Mesenteric fat pad (tissue), 1 donor: ENCODE results near the gene EFCAB11. TPM values are rescaled to one million over a fixed set of nuclear protein-coding genes. Genes with fewer than 3 reads are reported as not detected.

Experiments
- DNase-seq: peaks from one replicate; pipeline ENCODE4 v3.0.0-alpha.2; 2020; ENCODE audit warnings: low spot score
- long read RNA-seq: library from polyadenylated mRNA; unstranded; transcript quantifications from one replicate; pipeline ENCODE4 v2.0.0, GENCODE V29; 2020
- total RNA-seq: library from RNA; stranded (reverse); fragmentation: NEBNext Ultra II Directional; extraction: Animal tissue kit (Norgen Biotek cat#: 25700); gene quantifications from one replicate; pipeline ENCODE4 v1.2.1, GENCODE V29; 2021
- donor health status: DM: yes; HTN: yes; CAD: no.

Gene EFCAB11, protein sequence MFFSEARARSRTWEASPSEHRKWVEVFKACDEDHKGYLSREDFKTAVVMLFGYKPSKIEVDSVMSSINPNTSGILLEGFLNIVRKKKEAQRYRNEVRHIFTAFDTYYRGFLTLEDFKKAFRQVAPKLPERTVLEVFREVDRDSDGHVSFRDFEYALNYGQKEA
- 6.1 TPM for total RNA-seq
- long read RNA-seq, transcript EFCAB11-201 (6 exons, 3,095 nt): major isoform, 6 of 11 reads
- long read RNA-seq, partial matches to known transcripts: 0 of 11 reads
- long read RNA-seq, other reads (novel, unspliced or antisense): 3 of 11 reads

DNA sequence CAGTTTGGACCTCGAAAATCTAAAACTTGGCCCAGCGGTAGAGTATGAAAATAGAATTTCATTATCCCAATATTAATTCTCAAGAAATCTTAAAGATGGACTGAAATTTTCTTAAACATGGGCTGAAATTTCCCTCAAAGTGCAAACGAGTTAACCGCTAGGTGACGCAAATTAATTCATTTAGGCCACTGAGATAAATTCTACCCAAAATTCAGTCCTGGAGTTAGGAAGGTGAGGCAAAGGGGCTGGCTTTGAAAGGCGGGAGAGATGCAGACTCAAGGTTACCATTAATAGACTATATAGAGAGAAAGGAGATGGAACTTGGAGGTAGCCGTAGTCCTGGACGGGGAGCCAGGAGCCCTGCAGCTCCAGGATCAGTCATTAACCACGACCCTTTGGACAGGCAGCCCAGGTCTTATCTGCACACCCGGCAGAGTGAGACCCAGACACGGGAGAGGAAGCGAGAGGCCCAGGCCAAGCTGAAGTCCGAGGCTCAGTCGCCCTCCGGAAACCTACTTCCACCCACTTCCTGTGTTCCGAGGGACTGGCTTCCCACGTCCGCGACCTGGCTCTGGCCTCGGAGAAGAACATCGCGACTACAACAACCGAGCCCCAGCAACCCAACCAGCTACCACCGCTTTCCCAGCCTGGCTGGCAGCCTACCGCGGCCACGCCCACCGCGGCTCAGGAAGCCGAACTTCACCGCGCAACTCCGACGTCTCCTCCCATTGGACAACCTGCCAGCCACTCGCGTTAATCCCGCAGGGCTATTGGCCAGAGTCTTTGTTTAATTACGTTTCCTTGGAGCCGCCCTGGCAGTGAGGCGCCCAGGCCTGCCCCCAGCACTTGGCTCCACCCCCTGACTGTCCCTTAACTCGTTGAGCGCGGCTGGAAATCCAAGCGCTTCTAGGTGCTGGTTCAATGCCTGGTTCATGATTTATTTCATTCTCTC is at the start of gene EFCAB11:
TSS of gene EFCAB11 (minus strand) at position 661 of the 952 bp plus-strand sequence. CDS start at position 591, 70 bp downstream.
- peak; percentile 97 for DNase-seq

DNA sequence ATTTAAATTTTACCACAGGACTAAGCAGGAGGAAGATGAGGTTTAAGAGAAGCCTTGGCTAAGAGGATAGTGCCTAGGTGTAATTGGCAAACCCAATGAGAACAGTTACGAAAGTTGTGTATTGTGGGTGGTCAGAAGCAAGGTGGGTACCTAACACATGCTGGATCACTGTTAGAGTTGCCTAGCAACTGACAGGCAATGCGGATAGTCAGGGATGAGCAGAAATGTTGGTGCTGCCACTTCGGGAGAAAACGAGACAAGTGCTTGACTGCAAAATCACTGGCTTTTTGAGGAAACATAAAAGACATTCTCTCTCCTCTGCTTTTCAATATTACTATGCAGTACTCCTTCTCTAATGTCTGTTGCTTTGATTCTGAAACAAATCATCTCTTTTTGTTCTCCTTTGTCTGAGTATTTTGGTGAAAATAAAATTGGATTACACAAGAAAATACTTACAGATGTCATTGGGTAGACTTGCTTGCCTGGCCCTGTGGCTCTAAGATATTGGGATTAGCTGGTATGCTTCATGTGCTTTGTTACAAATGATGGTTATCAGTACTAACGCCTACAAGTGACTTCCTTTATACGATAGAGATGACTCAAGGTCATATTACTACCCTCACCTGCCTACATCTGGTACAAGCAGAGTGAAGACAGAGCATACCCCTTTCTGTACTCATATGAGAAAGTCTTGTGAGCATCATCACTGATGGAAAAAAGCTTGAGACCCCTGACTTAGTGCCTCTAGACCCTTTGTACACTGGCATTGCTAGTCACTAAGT is 49.2 kb upstream of the EFCAB11 start:
- DNase-seq: no peak

DNA sequence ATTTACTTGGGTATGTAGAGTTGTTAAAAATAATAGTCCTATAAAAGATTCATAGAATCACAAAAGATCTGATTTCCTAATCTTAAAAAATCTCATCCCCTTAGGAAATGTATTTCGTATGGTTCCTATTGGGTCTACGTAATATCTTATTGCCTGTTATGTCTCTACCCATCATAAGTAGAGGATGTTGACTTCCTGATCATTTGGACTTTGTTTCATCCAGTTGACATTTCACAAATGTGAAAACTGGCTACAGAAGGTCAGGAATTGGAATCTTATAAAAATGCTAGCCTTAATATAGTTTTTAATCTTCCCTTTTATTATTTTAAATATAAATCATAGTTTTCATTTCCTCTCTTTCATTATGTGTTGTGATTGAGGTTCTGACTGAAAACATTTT is 46.4 kb upstream of the EFCAB11 start:
- DNase-seq: no peak

DNA sequence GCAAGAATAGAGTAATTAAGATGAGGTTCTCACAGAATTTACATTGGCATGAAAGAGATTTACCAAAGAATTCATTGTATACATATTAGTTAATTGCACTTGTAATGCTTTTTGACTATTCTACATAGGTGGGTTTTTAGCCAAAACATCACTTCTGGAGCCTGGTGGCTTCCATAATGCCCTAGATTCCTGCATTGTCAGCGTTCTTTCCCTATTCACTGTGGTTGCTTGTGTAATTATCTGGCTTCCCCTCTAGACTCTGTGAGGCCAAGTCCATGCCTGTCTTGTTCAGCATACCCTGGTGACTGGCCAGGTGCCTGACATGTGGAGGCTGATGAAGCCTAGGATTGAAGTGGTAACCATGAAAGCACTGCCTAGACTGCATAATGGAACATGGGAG is 42.4 kb upstream of the EFCAB11 start:
- DNase-seq: no peak

DNA sequence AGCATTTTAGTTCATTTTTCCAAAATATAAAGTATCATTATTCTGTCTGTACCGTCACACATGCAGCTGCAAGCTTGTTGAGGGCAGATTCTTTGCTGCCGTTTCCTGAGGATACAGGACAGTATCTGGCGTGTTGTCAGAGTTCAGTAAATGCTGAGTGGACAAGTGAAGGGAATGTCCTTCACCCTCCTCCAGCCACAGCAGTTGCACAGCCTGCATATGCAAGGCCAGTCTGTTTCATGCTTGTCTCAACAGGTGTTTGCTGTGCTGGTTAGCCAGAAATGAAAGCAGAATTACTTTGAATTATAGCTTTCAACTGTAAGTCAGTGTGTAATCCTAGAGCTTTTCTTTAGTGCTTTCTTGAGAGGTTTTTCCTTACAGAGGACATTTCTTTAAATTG is 37.7 kb upstream of the EFCAB11 start:
- no peak for DNase-seq

DNA sequence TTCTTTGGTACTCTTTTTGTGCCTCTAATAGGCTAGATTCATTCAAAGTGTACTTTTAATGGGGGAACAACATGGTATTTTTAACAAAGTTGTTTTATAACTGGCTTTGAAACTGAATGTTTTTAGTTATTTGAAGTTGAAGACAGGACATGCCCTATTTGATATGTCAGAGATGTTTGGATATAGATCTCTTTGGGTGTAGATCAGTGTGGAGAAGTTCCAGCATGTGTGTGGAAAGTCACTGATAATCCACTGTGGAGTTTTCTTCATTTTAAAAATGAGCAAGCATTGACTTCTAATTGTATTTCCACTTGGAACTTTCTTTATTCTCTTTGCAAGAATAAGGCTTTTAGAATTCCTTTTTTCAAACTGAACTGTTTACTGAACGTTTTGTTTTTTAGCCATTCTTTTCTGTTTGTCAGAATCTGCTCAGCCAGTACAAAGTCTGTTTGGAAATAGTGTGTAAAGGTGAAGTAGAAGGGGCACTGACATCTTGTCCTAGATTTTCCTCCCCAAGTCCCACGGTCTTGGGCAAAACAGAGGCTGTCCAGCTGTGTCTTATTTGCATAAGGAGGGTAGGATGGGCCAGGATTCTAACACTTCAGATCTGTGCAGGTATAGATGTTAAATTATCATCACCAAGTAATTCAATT is 36.2 kb upstream of the EFCAB11 start:
- DNase-seq: no peak

DNA sequence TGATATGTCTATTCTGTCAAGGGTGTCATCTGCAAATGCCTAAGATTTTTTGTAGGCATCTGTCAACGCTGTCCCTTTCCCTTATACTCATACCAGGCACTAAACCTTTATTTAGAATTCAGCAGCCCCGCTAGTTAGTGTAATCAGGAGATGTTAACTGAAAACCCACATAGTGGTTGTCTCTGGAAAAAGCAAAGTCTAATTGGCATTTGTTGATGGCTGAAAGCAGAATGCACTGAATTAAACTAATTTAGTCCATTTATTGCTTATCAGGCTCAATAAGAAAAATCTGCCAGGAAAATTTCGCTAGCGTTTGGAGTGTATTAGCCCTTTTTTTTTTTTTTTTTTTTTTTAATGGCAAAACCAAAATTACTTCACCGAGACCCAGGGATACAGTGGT is 35.7 kb upstream of the EFCAB11 start:
- DNase-seq: no peak

DNA sequence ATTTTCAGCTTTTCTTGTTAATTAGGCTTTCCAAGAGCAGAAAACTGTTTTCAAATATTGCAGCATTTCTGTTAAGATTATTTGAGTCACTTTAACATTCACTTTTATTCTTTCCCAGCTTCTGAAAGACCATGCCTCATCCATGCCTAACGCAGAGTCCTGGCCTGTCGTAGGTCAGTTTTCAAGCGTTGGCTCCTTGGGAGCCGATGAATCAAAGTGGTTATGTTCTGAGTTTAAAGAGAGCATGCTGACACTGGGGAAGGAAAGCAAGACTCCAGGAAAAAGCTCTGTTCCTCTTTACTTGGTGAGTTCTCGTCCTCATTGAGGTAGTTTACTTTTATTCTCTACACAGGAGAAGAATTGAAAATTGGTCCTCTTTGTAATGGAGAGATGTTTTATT is 34.3 kb upstream of the EFCAB11 start:
- no peak for DNase-seq

DNA sequence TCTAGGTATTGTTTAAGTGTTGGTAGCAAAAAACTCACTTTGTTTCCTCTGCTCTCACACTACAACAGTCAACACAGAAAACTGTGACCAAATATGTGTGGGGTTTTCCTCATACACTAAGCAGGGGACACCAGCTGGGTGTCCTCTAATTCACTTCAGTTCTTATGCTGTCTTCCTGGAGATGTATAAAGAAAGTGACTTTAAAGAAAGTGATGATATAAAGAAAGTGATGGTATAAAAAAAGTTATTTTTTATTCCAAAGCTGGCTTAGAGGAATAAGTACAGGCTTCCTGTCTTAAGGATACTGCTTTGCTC is 32.6 kb upstream of the EFCAB11 start:
- DNase-seq: no peak

DNA sequence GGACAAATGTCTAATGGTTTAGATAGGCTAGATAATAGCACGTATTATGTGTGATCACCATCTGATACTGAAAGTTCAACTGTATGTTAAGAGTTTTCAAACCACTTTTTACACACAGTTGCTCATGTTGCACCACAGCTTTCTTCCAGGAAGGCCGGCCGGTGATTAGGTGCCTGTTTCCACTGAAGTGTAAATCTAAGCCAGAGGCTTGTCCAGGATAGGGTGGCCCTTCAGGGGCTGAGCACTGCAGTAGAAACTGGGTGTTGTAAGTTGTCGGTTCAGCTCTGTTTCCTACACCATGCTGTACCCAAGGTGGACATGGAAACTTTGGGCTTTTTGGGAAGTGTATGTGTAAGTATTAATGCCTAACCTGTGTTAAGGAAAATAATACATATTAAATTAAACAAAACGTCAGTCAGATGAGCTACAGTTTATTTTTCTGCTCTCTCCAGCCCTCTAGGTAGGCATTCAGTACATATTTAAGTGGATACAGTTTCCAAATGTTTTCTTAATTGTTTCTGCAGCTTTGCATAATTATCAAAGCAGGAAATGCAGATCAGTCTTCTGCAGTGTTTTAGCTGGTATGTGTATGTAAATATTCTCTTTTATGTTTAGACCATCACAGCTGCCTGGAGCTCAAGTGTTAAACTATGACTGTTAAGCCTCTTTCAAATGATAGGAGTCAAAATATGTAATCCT is 32.1 kb upstream of the EFCAB11 start:
- DNase-seq: no peak

DNA sequence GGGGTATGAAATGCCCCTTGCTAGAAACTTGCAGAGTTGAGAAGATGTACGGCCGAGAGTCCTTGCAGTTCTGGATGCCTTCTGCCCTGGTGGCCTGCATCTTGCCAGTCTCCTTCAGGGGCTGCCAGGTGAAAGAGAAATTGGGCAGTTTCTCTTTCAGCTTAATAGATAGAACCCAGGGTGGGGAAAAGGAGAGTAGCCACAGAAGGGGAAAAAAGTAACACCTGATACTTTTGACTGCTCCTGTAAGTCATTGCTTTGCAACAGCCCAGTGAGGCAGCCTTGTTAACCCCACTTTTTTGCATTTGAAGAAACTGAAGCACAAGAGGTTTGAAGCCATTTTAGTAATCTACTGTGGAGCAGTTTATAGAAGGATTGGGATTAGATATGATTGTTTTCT is 28.8 kb upstream of the EFCAB11 start:
- DNase-seq: no peak

DNA sequence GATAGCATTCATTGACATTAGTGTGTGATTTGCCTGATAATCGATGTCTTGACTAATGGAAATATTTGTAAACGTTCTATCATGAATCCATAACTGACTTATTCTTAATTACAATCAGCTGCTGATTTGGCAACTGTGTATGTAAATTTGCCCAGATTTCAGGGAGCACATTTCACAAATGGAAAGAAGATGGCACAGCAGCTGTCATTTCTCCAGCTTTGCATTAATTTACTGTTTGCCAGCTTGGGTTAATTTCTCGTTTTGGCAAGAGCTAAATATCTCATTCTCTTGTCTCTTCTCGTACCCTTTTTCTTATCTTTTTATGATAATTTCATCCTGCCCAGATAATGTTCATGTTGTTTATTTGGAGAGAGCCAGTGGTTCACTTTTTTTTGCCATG is 24.1 kb upstream of the EFCAB11 start:
- no peak for DNase-seq

DNA sequence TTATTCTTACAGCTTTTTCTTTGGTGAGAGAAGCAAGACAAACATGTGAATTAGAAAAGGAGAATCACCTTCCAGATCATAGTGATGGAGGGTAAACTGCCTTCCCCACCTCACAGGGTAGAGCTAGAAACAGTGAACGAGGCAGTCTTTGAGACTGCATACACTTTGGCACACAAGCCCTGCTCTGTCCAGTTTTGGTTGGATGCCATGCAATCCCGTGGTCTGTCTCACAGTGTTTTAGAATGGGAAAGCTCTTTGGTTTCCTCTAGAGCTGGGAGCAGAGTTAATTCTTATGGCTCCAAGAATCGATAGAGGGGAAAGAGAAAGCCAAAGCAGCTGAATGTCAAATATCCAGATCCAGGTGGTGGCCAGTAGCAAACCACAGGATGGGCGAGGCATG is 23.1 kb upstream of the EFCAB11 start:
- DNase-seq: no peak

DNA sequence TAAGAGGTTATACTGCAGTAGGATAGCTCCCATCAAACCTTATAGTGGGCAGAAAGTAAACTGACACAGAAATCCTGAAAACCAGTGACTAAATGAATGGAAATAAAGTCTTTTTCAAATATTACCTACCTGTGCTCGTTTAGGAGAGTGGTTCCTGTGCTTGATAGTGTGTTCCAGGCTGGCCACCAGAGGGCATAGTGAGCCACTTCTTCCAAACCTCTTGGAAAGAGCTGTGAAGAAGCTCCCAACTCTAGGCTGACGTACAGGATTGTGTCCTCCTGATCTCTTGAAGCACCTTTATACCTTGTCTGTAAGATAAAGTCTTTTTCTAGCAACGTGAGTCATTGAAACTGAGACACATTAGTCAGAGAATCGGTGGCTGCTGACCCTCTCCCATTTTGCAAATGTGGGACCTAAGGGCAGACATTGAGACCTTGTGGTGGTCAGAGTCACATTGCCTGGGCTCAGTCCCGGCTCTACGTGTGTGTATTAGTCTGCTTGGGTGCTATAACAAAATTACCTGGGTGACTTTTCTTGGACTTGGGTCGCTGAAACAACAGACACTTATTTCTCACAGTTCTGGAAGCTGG is 18.8 kb upstream of the EFCAB11 start:
- no peak for DNase-seq

DNA sequence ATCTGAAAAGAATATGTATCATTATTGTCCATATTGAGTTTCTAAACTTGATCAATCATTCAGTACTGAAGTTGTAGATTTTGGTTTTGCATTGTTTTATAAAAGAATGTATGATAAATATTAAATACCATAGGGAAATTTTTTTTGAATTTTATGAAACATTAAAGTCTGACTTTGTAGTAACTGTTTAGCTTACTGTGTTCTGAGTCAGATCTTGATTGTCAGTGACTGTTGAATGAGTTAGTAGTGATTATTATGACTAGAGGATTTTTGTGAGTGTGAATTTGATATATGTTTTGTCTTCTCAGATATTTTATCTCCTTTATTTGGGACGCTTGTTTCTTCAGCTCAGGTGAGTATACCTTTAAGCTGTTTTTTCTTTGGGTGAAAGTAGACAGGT is 11.3 kb upstream of the EFCAB11 start:
- DNase-seq: no peak

DNA sequence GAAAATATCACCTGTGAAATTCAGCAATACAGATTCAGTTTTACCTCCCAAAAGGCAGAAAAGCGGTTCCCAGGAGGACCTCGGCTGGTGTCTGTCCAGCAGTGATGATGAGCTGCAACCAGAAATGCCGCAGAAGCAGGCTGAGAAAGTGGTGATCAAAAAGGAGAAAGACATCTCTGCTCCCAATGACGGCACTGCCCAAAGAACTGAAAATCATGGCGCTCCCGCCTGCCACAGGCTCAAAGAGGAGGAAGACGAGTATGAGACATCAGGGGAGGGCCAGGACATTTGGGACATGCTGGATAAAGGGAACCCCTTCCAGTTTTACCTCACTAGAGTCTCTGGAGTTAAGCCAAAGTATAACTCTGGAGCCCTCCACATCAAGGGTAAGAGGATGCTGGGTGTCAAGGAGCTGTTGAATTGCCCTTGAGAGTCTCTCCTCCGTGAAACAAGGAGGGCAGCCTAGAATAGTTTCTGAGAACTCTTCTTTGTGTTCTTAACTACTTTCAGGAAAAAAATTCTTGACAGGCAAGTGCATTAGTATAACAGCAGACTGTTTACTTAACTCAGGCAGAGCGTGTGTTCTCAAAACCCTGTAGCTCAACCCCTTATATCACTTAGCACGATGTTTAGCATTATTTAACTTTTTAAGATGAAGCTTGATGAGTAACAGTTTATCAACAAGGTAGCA is 8.9 kb upstream of the EFCAB11 start:
- no peak for DNase-seq

DNA sequence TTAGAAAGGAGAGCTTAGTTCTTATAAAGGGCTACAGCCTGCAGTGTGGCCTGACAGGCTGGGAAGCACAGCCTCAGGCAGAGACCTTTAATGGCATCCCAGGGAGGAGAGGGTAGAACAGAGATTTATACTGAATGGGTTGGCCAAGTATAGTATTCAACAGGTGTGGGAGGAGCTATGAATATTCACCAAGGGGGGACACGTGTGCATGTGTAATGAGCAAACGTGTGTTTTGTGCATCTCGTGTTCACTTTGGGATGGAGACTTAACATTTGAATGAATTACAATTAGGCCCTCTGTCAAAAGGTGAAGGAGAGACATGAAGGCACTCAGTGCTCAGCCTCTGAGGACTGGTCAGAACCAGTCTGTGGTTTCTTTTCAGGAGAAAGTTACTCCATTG is 6.4 kb upstream of the EFCAB11 start:
- DNase-seq: no peak

DNA sequence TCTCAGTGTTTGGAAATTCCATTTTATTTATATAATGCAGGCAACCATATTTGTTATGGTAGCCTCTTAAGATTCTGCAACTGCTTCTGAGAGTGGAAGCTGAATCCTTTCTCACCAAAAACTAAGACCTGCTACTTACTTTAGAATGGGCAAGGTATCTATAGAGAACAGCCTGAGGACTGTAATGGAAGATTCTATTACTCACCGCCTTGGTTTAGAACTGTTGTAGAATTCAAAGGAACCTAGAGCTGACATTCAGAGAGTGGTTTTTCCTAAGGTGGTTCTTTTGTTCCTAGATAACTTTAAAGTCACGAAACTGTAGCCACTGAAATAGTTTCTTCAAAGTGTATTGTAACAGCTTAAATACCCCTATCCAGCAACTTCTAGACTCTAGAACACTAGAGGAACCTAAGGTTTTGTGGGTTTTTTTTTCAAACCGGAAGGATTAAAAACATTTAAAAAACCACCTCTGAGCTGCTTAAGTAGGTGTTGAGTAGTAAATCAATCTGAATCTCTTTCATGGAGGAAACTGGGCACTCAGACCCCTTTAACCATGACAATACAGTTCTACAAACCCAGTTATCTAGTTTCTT is 5.4 kb upstream of the EFCAB11 start:
- no peak for DNase-seq

DNA sequence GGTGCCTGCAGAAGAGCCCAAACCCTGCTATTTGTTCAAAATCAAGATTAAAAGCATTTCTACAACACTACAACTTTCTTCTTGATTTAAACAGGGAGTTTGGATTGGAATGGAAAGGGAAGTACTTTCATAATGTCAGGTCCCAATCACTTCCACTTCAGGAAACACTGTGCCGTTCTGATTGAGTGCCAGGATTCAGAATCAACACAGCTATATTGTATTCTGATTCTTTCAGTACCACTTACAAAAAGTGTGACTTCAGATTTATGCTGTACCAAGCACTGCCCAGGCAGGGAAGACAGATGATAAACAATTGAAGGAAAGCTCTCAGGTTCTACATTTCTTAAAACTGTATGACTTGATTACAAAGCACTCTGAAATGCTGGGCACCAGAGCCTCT is 4.4 kb upstream of the EFCAB11 start:
- no peak for DNase-seq
